ENCODE data around the gene RNF213. TPM values are rescaled to one million over a fixed set of nuclear protein-coding genes. Genes with fewer than 3 reads are reported as not detected.

The RNF213 gene
- total and polyA plus RNA-seq, 4 donors, result 67.0 to 198 (median 106) TPM

DNA sequence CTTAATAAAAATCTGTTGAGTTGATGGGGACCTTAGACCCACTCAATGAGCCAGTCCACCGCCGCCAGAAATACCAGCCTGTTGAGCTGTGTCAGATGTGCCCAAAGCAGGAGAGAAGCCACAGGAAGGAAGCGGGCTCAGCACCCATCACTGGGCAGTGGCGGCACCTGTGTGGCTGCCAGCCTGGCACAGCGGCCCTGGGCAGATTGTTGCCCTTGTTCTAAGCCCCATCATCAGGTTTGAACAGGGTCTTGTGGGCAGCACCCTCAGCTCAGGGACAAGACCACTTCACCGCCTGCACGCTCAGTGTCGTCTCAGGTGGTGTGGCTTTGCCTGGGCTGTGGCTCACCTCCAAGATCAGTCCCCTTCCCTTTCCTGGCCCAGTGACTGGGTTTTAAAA is 163.6 kb downstream of the RNF213 start:
- H3K9me3 ChIP-seq (ENCODE audit: control insufficient read depth in 4 of 4, insufficient read depth in 3 of 4, low read length in 3 of 4), result no peaks in the 10 kb centered on the region
- no peaks in the 10 kb centered on the region for H3K27me3 ChIP-seq (ENCODE audit: control insufficient read depth in 3 of 3, insufficient read depth in 3 of 3, low read length in 2 of 3)
- peaks cover 0 to 6% (median 0%) of the 10 kb centered on the region in 5 donors for H3K4me1 ChIP-seq (ENCODE audit: control insufficient read depth in 5 of 5, insufficient read depth in 5 of 5, low read length in 5 of 5)
- H3K36me3 ChIP-seq (ENCODE audit: control insufficient read depth in 4 of 4, insufficient read depth in 4 of 4, low read length in 4 of 4), result peaks cover 0 to 11% (median 5%) of the 10 kb centered on the region in 4 donors
- WGBS, 2 donors, result 54 to 69% methylated on average over 8 of the region's 8 CpGs
- TF ChIP-seq, protein P1, sequence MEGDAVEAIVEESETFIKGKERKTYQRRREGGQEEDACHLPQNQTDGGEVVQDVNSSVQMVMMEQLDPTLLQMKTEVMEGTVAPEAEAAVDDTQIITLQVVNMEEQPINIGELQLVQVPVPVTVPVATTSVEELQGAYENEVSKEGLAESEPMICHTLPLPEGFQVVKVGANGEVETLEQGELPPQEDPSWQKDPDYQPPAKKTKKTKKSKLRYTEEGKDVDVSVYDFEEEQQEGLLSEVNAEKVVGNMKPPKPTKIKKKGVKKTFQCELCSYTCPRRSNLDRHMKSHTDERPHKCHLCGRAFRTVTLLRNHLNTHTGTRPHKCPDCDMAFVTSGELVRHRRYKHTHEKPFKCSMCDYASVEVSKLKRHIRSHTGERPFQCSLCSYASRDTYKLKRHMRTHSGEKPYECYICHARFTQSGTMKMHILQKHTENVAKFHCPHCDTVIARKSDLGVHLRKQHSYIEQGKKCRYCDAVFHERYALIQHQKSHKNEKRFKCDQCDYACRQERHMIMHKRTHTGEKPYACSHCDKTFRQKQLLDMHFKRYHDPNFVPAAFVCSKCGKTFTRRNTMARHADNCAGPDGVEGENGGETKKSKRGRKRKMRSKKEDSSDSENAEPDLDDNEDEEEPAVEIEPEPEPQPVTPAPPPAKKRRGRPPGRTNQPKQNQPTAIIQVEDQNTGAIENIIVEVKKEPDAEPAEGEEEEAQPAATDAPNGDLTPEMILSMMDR (IDR thresholded peaks at IDR 0.05; ENCODE audit: control extremely low read depth, extremely low read depth), result no peak
- DNase-seq, result no peak
- no peak for ATAC-seq (ENCODE audit: insufficient read depth, low FRiP score)
- H3K27ac ChIP-seq (ENCODE audit: low read depth in 1 of 2, low read length in 1 of 2), result no peak overlapping the region
- no peak overlapping the region for H3K4me3 ChIP-seq
- H3K9ac ChIP-seq (ENCODE audit: insufficient read depth in 1 of 2, low read length in 2 of 2), result no peak overlapping the region

DNA sequence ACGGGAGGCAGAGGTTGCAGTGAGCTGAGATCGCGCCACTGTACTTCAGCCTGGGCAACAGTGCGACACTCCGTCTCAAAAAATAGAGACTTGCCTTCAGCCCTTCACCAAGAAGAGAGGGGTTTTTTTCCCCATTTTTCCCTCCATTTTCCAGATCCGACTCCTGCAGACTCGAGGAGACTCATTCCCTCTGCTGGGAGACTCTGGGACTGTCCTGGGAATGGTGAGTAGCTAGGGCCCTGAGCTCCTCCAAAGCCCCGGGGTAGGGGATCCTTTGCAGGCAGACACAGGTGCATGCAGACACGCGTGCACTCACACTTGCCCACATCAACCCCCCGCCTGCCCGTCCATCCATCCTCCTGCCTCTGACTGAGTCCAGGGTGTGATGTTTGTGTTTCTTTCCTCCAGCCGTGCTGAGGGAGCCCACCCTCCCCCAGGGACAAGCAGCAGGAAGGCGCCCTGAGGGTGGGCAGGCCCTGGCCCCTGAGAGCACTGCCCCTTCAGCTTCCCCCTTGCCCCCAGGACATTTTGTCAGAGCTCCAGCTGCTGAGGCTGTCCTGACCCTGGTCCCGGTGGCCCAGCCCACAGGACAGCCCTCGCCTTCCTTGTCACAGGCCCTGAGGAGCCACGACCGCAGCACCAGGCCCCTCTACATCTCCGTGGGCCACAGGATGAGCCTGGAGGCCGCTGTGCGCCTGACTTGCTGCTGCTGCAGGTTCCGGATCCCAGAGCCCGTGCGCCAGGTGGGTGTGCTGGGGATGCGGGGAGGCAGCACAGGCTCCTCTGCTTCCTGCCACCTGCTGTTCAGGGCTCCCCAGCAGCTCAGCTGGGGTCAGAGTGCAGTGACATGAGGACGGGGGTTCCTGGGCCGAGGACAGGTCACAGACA is 164.5 kb downstream of the RNF213 start:
- H3K4me1 ChIP-seq (ENCODE audit: control insufficient read depth in 5 of 5, insufficient read depth in 5 of 5, low read length in 5 of 5), result peaks cover 0 to 6% (median 0%) of the 10 kb centered on the region in 5 donors
- TF ChIP-seq, protein P1 (IDR thresholded peaks at IDR 0.05; ENCODE audit: control extremely low read depth, extremely low read depth), result no peak
- peaks cover 0 to 12% (median 4%) of the 10 kb centered on the region in 4 donors for H3K36me3 ChIP-seq (ENCODE audit: control insufficient read depth in 4 of 4, insufficient read depth in 4 of 4, low read length in 4 of 4)
- WGBS, 2 donors, result 86 to 87% methylated on average over 27 of the region's 27 CpGs
- no peaks in the 10 kb centered on the region for H3K9me3 ChIP-seq (ENCODE audit: control insufficient read depth in 4 of 4, insufficient read depth in 3 of 4, low read length in 3 of 4)
- DNase-seq, result no peak
- no peak overlapping the region for H3K27ac ChIP-seq (ENCODE audit: low read depth in 1 of 2, low read length in 1 of 2)
- H3K4me3 ChIP-seq, result no peak overlapping the region
- no peaks in the 10 kb centered on the region for H3K27me3 ChIP-seq (ENCODE audit: control insufficient read depth in 3 of 3, insufficient read depth in 3 of 3, low read length in 2 of 3)
- ATAC-seq (ENCODE audit: insufficient read depth, low FRiP score), result no peak
- no peak overlapping the region for H3K9ac ChIP-seq (ENCODE audit: insufficient read depth in 1 of 2, low read length in 2 of 2)

DNA sequence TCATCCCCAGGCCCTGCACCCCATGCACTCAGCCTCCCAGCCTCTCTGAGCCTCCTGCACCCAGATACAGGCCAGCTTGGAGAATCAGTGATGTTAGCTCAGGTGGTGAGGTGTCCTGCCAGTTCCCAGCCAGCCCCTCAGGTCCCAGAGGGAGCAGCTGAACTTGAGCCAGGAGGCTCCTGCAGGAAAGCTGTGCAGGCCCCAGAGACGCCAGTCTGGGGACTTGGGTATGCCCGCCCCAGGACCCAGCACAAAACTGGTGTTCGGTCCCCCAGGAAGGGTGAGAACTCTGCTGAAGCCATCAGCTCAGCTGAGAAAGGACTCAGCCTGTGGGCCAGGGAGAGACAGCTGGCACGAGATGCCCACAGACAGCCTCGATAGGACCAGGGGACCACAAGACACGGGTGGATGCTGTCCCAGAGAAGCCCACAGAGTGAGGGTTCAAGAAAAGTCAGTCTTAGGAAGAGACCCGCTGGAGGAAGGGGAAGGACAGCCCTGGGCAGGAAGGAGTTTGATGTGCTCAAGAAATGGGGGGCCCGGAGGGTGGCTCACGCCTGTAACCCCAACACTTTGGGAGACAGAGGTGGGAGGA is 165.3 kb downstream of the RNF213 start:
- Histone ChIP-seq H3K27ac (ENCODE audit: low read depth in 1 of 2, low read length in 1 of 2) (no peak overlapping the region), H3K36me3 (ENCODE audit: control insufficient read depth in 4 of 4, insufficient read depth in 4 of 4, low read length in 4 of 4) (peaks cover 0 to 15% (median 4%) of the 10 kb centered on the region in 4 donors), H3K27me3 (ENCODE audit: control insufficient read depth in 3 of 3, insufficient read depth in 3 of 3, low read length in 2 of 3) (no peaks in the 10 kb centered on the region), H3K9ac (ENCODE audit: insufficient read depth in 1 of 2, low read length in 2 of 2) (no peak overlapping the region), H3K9me3 (ENCODE audit: control insufficient read depth in 4 of 4, insufficient read depth in 3 of 4, low read length in 3 of 4) (no peaks in the 10 kb centered on the region), H3K4me1 (ENCODE audit: control insufficient read depth in 5 of 5, insufficient read depth in 5 of 5, low read length in 5 of 5) (peaks cover 0 to 6% (median 0%) of the 10 kb centered on the region in 5 donors), H3K4me3 (no peak overlapping the region)
- no peak for ATAC-seq (ENCODE audit: insufficient read depth, low FRiP score)
- TF ChIP-seq, protein P1 (IDR thresholded peaks at IDR 0.05; ENCODE audit: control extremely low read depth, extremely low read depth), result no peak
- no peak for DNase-seq
- 89 to 92% methylated on average over 9 of the region's 9 CpGs for WGBS, 2 donors

Measured in lung (tissue), 12 donors.